Nephron progenitor cell (in vitro differentiated cells): ENCODE results near the gene ADAP2.
"Not testable (repeated sequence)": the region's sequence is repeated elsewhere in the genome, so short reads cannot be mapped to it uniquely, and the experiment has no call there.

Experiments used
- DNase-seq: peaks from one replicate; pipeline ENCODE4 v3.0.0; 2021
- H3K27ac Mint-ChIP-seq: 2 replicates; pipeline ENCODE4 v1.8.0; 2021; ENCODE audit warnings: mild to moderate bottlenecking, moderate library complexity, mixed read lengths
- H3K27me3 Mint-ChIP-seq: 2 replicates; pipeline ENCODE4 v1.8.0; 2021; ENCODE audit warnings: mild to moderate bottlenecking, low read depth, mixed read lengths; ENCODE audit not compliant: poor library complexity
- H3K36me3 Mint-ChIP-seq: 2 replicates; pipeline ENCODE4 v1.8.0; 2021; ENCODE audit warnings: low read depth, mixed read lengths
- H3K4me1 Mint-ChIP-seq: 2 replicates; pipeline ENCODE4 v1.8.0; 2021; ENCODE audit warnings: mixed read lengths
- H3K4me3 Mint-ChIP-seq: 2 replicates; pipeline ENCODE4 v1.8.0; 2021; ENCODE audit warnings: mild to moderate bottlenecking, moderate library complexity, mixed read lengths
- H3K9me3 Mint-ChIP-seq: 2 replicates; pipeline ENCODE4 v1.8.0; 2021; ENCODE audit warnings: mild to moderate bottlenecking, moderate library complexity, mixed read lengths
- CTCF ChIP-seq: fragments of 200-600 bp; sonication (generic); IDR thresholded peaks from 2 replicates; pipeline ENCODE4 v1.5.0; 2021; ENCODE audit warnings: antibody characterized with exemption

The ADAP2 gene

GRCh38 chr17:30970831-30971567, 49.3 kb downstream of the ADAP2 start, which contains the start of gene RNF135:
Gene RNF135, plus strand, starts transcription at chr17:30971039. Its CDS starts 35 bp downstream, at chr17:30971074.
- TF ChIP-seq CTCF = no peak
- H3K27me3 Mint-ChIP-seq = peaks cover 20% of the 10 kb centered on the region
- peak within 1 kb of the TSS; percentile 88 for H3K4me3 Mint-ChIP-seq
- H3K4me1 Mint-ChIP-seq = peaks cover 29% of the 10 kb centered on the region
- H3K27ac Mint-ChIP-seq = peak within 1 kb of the TSS; percentile 98
- H3K9me3 Mint-ChIP-seq = peaks cover 27% of the 10 kb centered on the region
- DNase-seq = peak; percentile 68
- peaks cover 36% of the 10 kb centered on the region for H3K36me3 Mint-ChIP-seq

GRCh38 chr17:30975042-30975820, 53.5 kb downstream of the ADAP2 start:
- peaks cover 53% of the 10 kb centered on the region for H3K36me3 Mint-ChIP-seq
- no peak overlapping the region for H3K27ac Mint-ChIP-seq
- peaks cover 7% of the 10 kb centered on the region for H3K27me3 Mint-ChIP-seq
- no peak for DNase-seq
- H3K4me1 Mint-ChIP-seq = peaks cover 17% of the 10 kb centered on the region
- H3K9me3 Mint-ChIP-seq = peaks cover 36% of the 10 kb centered on the region
- no peak for TF ChIP-seq CTCF
- H3K4me3 Mint-ChIP-seq = no peak overlapping the region

GRCh38 chr17:30979919-30980318, 58.2 kb downstream of the ADAP2 start:
- Mint-ChIP-seq H3K36me3 (peaks cover 34% of the 10 kb centered on the region), H3K9me3 (peaks cover 29% of the 10 kb centered on the region)
- not testable (repeated sequence) for H3K4me3 Mint-ChIP-seq, H3K27me3 Mint-ChIP-seq, H3K27ac Mint-ChIP-seq, H3K4me1 Mint-ChIP-seq, DNase-seq

- peaks cover 21% of the 10 kb centered on the region for H3K9me3 Mint-ChIP-seq
- H3K27me3 Mint-ChIP-seq = no peaks in the 10 kb centered on the region
- no peak overlapping the region for H3K27ac Mint-ChIP-seq
- no peak for DNase-seq
- no peak for TF ChIP-seq CTCF
- peaks cover 19% of the 10 kb centered on the region for H3K36me3 Mint-ChIP-seq
- no peaks in the 10 kb centered on the region for H3K4me1 Mint-ChIP-seq
- no peak overlapping the region for H3K4me3 Mint-ChIP-seq
These were observed 60.1 kb downstream of the ADAP2 start for GRCh38 chr17:30981531-30982519.

GRCh38 chr17:30982855-30983254, 61.1 kb downstream of the ADAP2 start:
- DNase-seq = no peak
- Mint-ChIP-seq H3K36me3 (peaks cover 17% of the 10 kb centered on the region), H3K27me3 (no peaks in the 10 kb centered on the region), H3K27ac (no peak overlapping the region), H3K4me1 (no peaks in the 10 kb centered on the region), H3K9me3 (peaks cover 21% of the 10 kb centered on the region), H3K4me3 (no peak overlapping the region)
- no peak for TF ChIP-seq CTCF
